ENCODE measurements around the gene MPRIP. TPM values are rescaled to one million over a fixed set of nuclear protein-coding genes. Genes with fewer than 3 reads are reported as not detected.

MPRIP gene
- polyA plus RNA-seq, 1 donor from 2014 or later, result 47.3 TPM

DNA sequence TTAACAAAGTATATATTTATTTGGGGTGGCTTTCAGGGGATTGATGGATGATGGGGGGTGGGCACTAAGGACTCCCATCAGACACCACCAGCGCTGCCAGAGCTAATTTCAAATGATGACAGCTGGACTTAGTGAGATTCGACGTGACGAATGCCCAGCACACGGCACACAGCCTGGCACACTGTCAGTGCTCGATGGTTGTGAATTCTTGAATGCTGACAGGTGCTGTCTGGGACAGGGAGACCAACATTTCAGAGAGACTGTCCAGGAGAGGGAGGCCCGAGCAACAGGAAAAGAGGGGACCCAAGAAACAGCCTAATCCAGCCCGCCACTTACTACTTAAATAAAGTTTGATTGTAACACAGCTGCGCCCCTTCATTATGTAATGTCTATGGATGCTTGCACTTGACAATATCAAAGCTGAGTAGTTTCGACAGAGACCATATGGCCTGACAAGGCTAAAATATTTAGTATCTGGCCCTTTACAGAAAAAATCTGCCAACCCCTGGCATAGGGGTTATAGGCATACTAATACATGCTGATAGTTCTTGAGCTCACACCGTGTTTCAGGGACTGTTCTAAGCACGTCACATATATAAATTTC is 6.2 kb upstream of the MPRIP start:
- Histone ChIP-seq H3K4me2 (ENCODE audit: low read length) (no peak overlapping the region), H4K20me1 (ENCODE audit: insufficient read depth) (no peaks in the 10 kb centered on the region), H3K36me3 (ENCODE audit: insufficient read depth, low read length) (no peaks in the 10 kb centered on the region), H3K27ac (ENCODE audit: low read length) (no peak overlapping the region), H3K9me2 (ENCODE audit: insufficient read depth, low read length) (no peaks in the 10 kb centered on the region), H3K9ac (ENCODE audit: low read length) (no peak overlapping the region), H3K79me2 (replicated peaks; ENCODE audit: insufficient read depth, low read length) (no peaks in the 10 kb centered on the region), H2AFZ (ENCODE audit: low read depth, low read length) (no peak overlapping the region), H3K9me3 (ENCODE audit: low read length) (no peaks in the 10 kb centered on the region), H3K4me3 (ENCODE audit: low read length) (no peak overlapping the region), H3F3A (ENCODE audit: insufficient read depth, low read length, poor library complexity, severe bottlenecking) (no peaks in the 10 kb centered on the region), H3K27me3 (ENCODE audit: insufficient read depth, low read depth, low read length) (no peaks in the 10 kb centered on the region)
- no peak for TF ChIP-seq TAF1 (IDR thresholded peaks at IDR 0.05; ENCODE audit: low read depth)
- TF ChIP-seq, protein P1, sequence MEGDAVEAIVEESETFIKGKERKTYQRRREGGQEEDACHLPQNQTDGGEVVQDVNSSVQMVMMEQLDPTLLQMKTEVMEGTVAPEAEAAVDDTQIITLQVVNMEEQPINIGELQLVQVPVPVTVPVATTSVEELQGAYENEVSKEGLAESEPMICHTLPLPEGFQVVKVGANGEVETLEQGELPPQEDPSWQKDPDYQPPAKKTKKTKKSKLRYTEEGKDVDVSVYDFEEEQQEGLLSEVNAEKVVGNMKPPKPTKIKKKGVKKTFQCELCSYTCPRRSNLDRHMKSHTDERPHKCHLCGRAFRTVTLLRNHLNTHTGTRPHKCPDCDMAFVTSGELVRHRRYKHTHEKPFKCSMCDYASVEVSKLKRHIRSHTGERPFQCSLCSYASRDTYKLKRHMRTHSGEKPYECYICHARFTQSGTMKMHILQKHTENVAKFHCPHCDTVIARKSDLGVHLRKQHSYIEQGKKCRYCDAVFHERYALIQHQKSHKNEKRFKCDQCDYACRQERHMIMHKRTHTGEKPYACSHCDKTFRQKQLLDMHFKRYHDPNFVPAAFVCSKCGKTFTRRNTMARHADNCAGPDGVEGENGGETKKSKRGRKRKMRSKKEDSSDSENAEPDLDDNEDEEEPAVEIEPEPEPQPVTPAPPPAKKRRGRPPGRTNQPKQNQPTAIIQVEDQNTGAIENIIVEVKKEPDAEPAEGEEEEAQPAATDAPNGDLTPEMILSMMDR (IDR thresholded peaks at IDR 0.05; ENCODE audit: poor library complexity, severe bottlenecking), result no peak
- no peak for TF ChIP-seq POLR2AphosphoS5 (IDR thresholded peaks at IDR 0.05)
- no peak for TF ChIP-seq RAD21 (conservative IDR thresholded peaks at IDR 0.05)
- no peak for TF ChIP-seq EP300 (conservative IDR thresholded peaks at IDR 0.05; ENCODE audit: poor library complexity, severe bottlenecking)
- no peak for TF ChIP-seq SMC3 (conservative IDR thresholded peaks at IDR 0.05; ENCODE audit: poor library complexity)
- TF ChIP-seq EZH2 (IDR thresholded peaks at IDR 0.05; ENCODE audit: borderline replicate concordance, insufficient read depth, low read length, poor library complexity, severe bottlenecking), result no peak

DNA sequence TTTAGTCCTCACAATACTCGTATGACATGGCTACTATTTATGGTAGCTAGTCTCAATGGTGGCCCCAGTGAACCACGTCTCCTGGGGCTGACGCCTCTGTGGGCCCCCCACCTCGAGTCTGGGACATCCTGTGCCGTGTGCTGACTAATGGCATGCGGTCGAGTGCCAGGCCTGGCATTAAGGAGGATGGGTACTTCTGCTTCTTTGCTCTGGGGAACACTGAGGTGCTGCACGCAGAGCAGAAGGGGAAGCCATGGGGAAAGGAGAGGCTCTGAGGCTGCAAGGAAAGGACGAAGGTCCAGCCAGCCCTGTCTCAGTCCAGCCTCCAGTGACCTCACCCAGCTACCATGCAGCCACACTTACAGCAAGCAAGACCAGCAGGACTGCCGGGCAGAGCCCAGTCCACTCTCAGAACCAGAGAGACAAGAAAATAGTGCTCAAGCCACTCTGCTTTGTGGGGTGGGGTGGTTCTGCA is 5.7 kb upstream of the MPRIP start:
- no peak for TF ChIP-seq EP300 (conservative IDR thresholded peaks at IDR 0.05; ENCODE audit: poor library complexity, severe bottlenecking)
- no peak for TF ChIP-seq RAD21 (conservative IDR thresholded peaks at IDR 0.05)
- TF ChIP-seq, protein P1 (IDR thresholded peaks at IDR 0.05; ENCODE audit: poor library complexity, severe bottlenecking), result no peak
- TF ChIP-seq TAF1 (IDR thresholded peaks at IDR 0.05; ENCODE audit: low read depth), result no peak
- no peak for TF ChIP-seq EZH2 (IDR thresholded peaks at IDR 0.05; ENCODE audit: borderline replicate concordance, insufficient read depth, low read length, poor library complexity, severe bottlenecking)
- TF ChIP-seq, protein P2, sequence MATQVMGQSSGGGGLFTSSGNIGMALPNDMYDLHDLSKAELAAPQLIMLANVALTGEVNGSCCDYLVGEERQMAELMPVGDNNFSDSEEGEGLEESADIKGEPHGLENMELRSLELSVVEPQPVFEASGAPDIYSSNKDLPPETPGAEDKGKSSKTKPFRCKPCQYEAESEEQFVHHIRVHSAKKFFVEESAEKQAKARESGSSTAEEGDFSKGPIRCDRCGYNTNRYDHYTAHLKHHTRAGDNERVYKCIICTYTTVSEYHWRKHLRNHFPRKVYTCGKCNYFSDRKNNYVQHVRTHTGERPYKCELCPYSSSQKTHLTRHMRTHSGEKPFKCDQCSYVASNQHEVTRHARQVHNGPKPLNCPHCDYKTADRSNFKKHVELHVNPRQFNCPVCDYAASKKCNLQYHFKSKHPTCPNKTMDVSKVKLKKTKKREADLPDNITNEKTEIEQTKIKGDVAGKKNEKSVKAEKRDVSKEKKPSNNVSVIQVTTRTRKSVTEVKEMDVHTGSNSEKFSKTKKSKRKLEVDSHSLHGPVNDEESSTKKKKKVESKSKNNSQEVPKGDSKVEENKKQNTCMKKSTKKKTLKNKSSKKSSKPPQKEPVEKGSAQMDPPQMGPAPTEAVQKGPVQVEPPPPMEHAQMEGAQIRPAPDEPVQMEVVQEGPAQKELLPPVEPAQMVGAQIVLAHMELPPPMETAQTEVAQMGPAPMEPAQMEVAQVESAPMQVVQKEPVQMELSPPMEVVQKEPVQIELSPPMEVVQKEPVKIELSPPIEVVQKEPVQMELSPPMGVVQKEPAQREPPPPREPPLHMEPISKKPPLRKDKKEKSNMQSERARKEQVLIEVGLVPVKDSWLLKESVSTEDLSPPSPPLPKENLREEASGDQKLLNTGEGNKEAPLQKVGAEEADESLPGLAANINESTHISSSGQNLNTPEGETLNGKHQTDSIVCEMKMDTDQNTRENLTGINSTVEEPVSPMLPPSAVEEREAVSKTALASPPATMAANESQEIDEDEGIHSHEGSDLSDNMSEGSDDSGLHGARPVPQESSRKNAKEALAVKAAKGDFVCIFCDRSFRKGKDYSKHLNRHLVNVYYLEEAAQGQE (IDR thresholded peaks at IDR 0.05; ENCODE audit: borderline replicate concordance), result no peak
- no peak for TF ChIP-seq SMC3 (conservative IDR thresholded peaks at IDR 0.05; ENCODE audit: poor library complexity)
- TF ChIP-seq POLR2AphosphoS5 (IDR thresholded peaks at IDR 0.05), result no peak
- no peak for TF ChIP-seq MXI1 (conservative IDR thresholded peaks at IDR 0.05; ENCODE audit: poor library complexity, severe bottlenecking)
- H3K27me3 ChIP-seq (ENCODE audit: insufficient read depth, low read depth, low read length), result no peaks in the 10 kb centered on the region
- no peaks in the 10 kb centered on the region for H3K36me3 ChIP-seq (ENCODE audit: insufficient read depth, low read length)
- H3K27ac ChIP-seq (ENCODE audit: low read length), result no peak overlapping the region
- H3F3A ChIP-seq (ENCODE audit: insufficient read depth, low read length, poor library complexity, severe bottlenecking), result no peaks in the 10 kb centered on the region
- no peaks in the 10 kb centered on the region for H3K9me2 ChIP-seq (ENCODE audit: insufficient read depth, low read length)
- no peaks in the 10 kb centered on the region for H4K20me1 ChIP-seq (ENCODE audit: insufficient read depth)
- H3K4me2 ChIP-seq (ENCODE audit: low read length), result no peak overlapping the region
- H3K4me3 ChIP-seq (ENCODE audit: low read length), result no peak overlapping the region
- H3K79me2 ChIP-seq (replicated peaks; ENCODE audit: insufficient read depth, low read length), result no peaks in the 10 kb centered on the region
- no peak overlapping the region for H2AFZ ChIP-seq (ENCODE audit: low read depth, low read length)
- H3K9me3 ChIP-seq (ENCODE audit: low read length), result no peaks in the 10 kb centered on the region
- H3K9ac ChIP-seq (ENCODE audit: low read length), result no peak overlapping the region
